Vagina (tissue), 2 donors: ENCODE data around the gene CD300E.

Experiments
- POLR2A ChIP-seq, 2 donors: fragments of 450-650 bp; IDR thresholded peaks; one replicate each; pipeline ENCODE4 v1.6.1; 2017; ENCODE audit warnings: antibody characterized with exemption in 2 of 2, mild to moderate bottlenecking in 2 of 2, moderate library complexity in 2 of 2
- TF ChIP-seq, protein P1 (sequence below), 3 experiments: fragments of 450-650 bp in 2 of 3; fragments of 200-600 bp in 1 of 3; sonication (generic) in 1 of 3; IDR thresholded peaks; one replicate each; pipeline ENCODE4 v1.5.1; 2017 to 2019; ENCODE audit warnings: antibody characterized with exemption in 3 of 3, mild to moderate bottlenecking in 2 of 3, moderate library complexity in 2 of 3

DNA sequence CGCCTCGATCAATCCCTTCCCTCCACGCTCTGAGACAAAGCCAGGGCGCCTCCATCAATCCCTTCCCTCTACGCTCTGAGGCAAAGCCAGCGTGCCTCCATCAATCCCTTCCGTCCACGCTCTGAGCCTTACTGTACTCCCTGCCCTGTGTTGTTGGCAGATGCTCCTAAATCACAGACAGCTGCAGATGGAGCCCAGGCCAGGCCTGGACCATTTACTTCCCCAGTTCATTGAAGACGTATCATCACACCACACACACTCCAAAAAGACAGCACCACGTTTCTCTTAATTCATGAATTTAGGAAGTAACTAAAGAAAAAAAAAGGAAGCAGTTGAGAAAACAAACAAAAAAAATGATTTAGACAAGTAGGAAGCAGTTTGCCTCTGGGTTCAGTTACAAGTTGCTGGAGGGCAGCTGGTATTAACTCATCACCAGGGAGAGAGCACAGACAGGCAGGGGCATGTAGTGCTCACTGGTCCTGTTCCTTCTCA lies 24.0 kb downstream of the CD300E start:
- no peak for TF ChIP-seq POLR2A (IDR thresholded peaks at IDR 0.05)
- TF ChIP-seq, protein P1, sequence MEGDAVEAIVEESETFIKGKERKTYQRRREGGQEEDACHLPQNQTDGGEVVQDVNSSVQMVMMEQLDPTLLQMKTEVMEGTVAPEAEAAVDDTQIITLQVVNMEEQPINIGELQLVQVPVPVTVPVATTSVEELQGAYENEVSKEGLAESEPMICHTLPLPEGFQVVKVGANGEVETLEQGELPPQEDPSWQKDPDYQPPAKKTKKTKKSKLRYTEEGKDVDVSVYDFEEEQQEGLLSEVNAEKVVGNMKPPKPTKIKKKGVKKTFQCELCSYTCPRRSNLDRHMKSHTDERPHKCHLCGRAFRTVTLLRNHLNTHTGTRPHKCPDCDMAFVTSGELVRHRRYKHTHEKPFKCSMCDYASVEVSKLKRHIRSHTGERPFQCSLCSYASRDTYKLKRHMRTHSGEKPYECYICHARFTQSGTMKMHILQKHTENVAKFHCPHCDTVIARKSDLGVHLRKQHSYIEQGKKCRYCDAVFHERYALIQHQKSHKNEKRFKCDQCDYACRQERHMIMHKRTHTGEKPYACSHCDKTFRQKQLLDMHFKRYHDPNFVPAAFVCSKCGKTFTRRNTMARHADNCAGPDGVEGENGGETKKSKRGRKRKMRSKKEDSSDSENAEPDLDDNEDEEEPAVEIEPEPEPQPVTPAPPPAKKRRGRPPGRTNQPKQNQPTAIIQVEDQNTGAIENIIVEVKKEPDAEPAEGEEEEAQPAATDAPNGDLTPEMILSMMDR (IDR thresholded peaks at IDR 0.05): no peak
